Measurements from ENCODE around the gene TNFRSF25.

The TNFRSF25 gene

DNA sequence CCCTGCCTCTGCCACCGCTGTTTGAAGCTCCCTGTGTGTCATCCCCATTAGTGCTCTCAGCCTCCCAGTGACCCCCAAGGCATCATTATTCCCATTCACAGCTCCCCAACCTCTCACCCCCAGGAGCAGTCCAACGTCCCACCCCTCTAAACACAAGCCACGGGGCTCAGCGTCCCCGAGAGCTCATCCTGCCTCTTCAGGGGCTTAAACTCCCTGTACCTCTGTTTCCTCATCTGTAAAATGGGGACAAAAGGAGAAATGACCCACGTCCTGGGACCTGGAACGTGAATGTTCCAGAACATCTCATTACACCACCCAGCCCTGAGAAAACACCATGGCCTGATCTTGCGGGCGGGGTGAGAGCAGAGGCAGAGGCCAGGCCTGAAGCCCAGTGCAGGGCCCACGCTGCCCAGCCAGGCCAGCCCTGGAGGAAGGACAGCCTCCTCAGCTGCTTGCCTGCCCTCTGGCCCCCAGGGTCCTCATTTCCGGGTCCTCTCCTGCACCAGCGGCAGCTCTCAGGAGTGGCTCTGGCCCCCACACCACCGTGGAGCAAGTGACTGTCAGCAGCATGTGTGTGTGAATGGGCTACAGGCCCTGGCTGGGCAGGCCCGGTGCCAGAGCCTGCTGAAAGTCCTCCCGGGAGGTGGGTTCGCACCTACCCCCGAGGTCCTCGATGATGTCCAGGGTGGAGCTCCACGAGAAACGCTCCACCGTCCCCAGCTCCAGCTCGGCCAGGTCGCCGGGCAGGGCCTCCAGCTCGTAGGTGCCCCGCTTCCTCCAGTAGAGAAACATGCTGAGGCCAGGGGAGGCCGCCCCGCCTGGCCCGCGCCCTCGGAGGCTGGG, 39.6 kb upstream of the TNFRSF25 start:
- Histone ChIP-seq H2AFZ (ENCODE audit: low read depth, low read length) (no peak overlapping the region), H3K9me3 (ENCODE audit: insufficient read depth, low read length, severe bottlenecking) (no peaks in the 10 kb centered on the region), H4K20me1 (ENCODE audit: insufficient read depth, low read length) (peaks cover 12% of the 10 kb centered on the region; the same call in 1 of the 2 replicates), H3K4me2 (ENCODE audit: insufficient read depth, low read length) (no peak overlapping the region), H3K4me1 (ENCODE audit: insufficient read depth, low read length) (no peaks in the 10 kb centered on the region), H3K27ac (ENCODE audit: low read length) (no peak overlapping the region), H3K79me2 (ENCODE audit: insufficient read depth, low read length) (no peaks in the 10 kb centered on the region), H3K4me3 (ENCODE audit: low read depth in 1 of 2, low read length in 2 of 2) (no peak overlapping the region), H3K9ac (ENCODE audit: low read depth, low read length) (no peak overlapping the region), H3K27me3 (ENCODE audit: insufficient read depth, low read length, poor library complexity) (no peaks in the 10 kb centered on the region), H3K36me3 (ENCODE audit: insufficient read depth, low read length) (no peaks in the 10 kb centered on the region)
- DNase-seq = no peak
- no peak for ATAC-seq (ENCODE audit: insufficient read depth, low read depth)
- TF ChIP-seq, protein P1, sequence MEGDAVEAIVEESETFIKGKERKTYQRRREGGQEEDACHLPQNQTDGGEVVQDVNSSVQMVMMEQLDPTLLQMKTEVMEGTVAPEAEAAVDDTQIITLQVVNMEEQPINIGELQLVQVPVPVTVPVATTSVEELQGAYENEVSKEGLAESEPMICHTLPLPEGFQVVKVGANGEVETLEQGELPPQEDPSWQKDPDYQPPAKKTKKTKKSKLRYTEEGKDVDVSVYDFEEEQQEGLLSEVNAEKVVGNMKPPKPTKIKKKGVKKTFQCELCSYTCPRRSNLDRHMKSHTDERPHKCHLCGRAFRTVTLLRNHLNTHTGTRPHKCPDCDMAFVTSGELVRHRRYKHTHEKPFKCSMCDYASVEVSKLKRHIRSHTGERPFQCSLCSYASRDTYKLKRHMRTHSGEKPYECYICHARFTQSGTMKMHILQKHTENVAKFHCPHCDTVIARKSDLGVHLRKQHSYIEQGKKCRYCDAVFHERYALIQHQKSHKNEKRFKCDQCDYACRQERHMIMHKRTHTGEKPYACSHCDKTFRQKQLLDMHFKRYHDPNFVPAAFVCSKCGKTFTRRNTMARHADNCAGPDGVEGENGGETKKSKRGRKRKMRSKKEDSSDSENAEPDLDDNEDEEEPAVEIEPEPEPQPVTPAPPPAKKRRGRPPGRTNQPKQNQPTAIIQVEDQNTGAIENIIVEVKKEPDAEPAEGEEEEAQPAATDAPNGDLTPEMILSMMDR (IDR thresholded peaks at IDR 0.05; ENCODE audit: borderline replicate concordance, extremely low read depth, low read length, poor library complexity, severe bottlenecking) = no peak
- no peak for TF ChIP-seq EZH2 (IDR thresholded peaks at IDR 0.05; ENCODE audit: borderline replicate concordance, low read depth, low read length, severe bottlenecking)

GRCh38 chr1:6504887-6505286, 38.9 kb upstream of the TNFRSF25 start:
- Histone ChIP-seq H3K36me3 (ENCODE audit: insufficient read depth, low read length) (no peaks in the 10 kb centered on the region), H2AFZ (ENCODE audit: low read depth, low read length) (no peak overlapping the region), H3K27ac (ENCODE audit: low read length) (no peak overlapping the region), H3K79me2 (ENCODE audit: insufficient read depth, low read length) (no peaks in the 10 kb centered on the region), H3K9ac (ENCODE audit: low read depth, low read length) (no peak overlapping the region), H3K4me1 (ENCODE audit: insufficient read depth, low read length) (no peaks in the 10 kb centered on the region), H3K27me3 (ENCODE audit: insufficient read depth, low read length, poor library complexity) (no peaks in the 10 kb centered on the region), H3K9me3 (ENCODE audit: insufficient read depth, low read length, severe bottlenecking) (no peaks in the 10 kb centered on the region), H3K4me2 (ENCODE audit: insufficient read depth, low read length) (no peak overlapping the region), H3K4me3 (ENCODE audit: low read depth in 1 of 2, low read length in 2 of 2) (no peak overlapping the region), H4K20me1 (ENCODE audit: insufficient read depth, low read length) (peaks cover 12% of the 10 kb centered on the region; the same call in 1 of the 2 replicates)
- DNase-seq (no peak), ATAC-seq (ENCODE audit: insufficient read depth, low read depth) (no peak)
- no peak for TF ChIP-seq EZH2 (IDR thresholded peaks at IDR 0.05; ENCODE audit: borderline replicate concordance, low read depth, low read length, severe bottlenecking)
- TF ChIP-seq, protein P1 (IDR thresholded peaks at IDR 0.05; ENCODE audit: borderline replicate concordance, extremely low read depth, low read length, poor library complexity, severe bottlenecking) = no peak

DNA sequence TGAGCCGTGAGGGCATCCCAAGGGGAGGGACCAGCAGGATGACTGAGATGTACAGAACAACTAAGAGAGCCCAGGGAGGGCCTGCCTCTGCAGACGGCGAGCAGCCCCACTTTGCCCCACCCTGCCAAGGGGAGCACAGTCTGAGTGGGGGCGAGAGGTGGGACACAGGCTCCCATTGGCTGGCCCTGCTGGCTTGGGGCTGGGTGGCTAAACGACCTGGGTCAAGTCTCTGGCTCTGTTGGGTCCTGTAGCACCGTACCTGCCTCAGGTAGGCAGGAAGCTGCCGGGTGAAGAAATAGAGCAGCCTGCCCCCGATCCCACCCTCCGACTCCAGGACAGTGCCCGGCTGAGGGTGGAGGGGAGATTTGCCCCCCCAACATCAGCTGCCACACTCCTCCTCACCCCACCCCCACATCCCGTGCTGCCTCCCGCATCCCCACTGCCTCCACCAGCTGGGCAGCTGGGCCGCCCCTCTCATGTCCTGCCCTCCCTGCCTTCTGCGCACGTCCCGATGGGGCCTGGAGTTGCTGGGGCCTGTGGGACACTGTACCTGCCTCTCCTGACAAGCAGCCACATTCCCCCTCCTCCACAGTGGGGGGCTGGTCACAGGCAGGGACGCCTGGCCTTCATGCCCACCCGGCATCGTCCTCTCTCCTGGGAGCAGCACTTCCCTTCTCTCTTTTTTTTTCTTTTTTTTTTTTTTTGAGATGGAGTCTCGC, 38.1 kb upstream of the TNFRSF25 start:
- no peak overlapping the region for H3K27ac ChIP-seq (ENCODE audit: low read length)
- H3K36me3 ChIP-seq (ENCODE audit: insufficient read depth, low read length) = no peaks in the 10 kb centered on the region
- H3K9ac ChIP-seq (ENCODE audit: low read depth, low read length) = no peak overlapping the region
- TF ChIP-seq EZH2 (IDR thresholded peaks at IDR 0.05; ENCODE audit: borderline replicate concordance, low read depth, low read length, severe bottlenecking) = no peak
- TF ChIP-seq, protein P1 (IDR thresholded peaks at IDR 0.05; ENCODE audit: borderline replicate concordance, extremely low read depth, low read length, poor library complexity, severe bottlenecking) = no peak
- H3K4me3 ChIP-seq (ENCODE audit: low read depth in 1 of 2, low read length in 2 of 2) = no peak overlapping the region
- H3K27me3 ChIP-seq (ENCODE audit: insufficient read depth, low read length, poor library complexity) = no peaks in the 10 kb centered on the region
- H2AFZ ChIP-seq (ENCODE audit: low read depth, low read length) = no peak overlapping the region
- H3K9me3 ChIP-seq (ENCODE audit: insufficient read depth, low read length, severe bottlenecking) = no peaks in the 10 kb centered on the region
- H3K4me2 ChIP-seq (ENCODE audit: insufficient read depth, low read length) = no peak overlapping the region
- no peak for DNase-seq
- H3K79me2 ChIP-seq (ENCODE audit: insufficient read depth, low read length) = no peaks in the 10 kb centered on the region
- ATAC-seq (ENCODE audit: insufficient read depth, low read depth) = no peak
- no peaks in the 10 kb centered on the region for H3K4me1 ChIP-seq (ENCODE audit: insufficient read depth, low read length)
- H4K20me1 ChIP-seq (ENCODE audit: insufficient read depth, low read length) = peaks cover 12% of the 10 kb centered on the region; the same call in 1 of the 2 replicates

All from DND-41 (cell line).